K562 (cell line): ENCODE data around the gene DCAF11. TPM values are rescaled to one million over a fixed set of nuclear protein-coding genes. Genes with fewer than 3 reads are reported as not detected.

Experiments
- CXXC5 ChIP-seq: fragments of 250-450 bp; sonication (Bioruptor Pico); IDR thresholded peaks from 2 replicates; pipeline ENCODE4 v1.8.0; 2022; ENCODE audit warnings: inconsistent platforms, mild to moderate bottlenecking, moderate library complexity
- E2F3 ChIP-seq: fragments of 250-450 bp; sonication (Bioruptor Pico); IDR thresholded peaks from 2 replicates; pipeline ENCODE4 v1.4.0; 2020; ENCODE audit warnings: mild to moderate bottlenecking
- ERF ChIP-seq: fragments of 450-650 bp; formaldehyde crosslinking; IDR thresholded peaks from 2 replicates; pipeline ENCODE4 v1.4.0; 2020; ENCODE audit warnings: mild to moderate bottlenecking, mixed read lengths
- FOXK1 ChIP-seq: sonication (generic); formaldehyde crosslinking; IDR thresholded peaks from 2 replicates; pipeline ENCODE4 v1.8.0; 2022; ENCODE audit warnings: missing genetic modification reagents, mild to moderate bottlenecking, borderline replicate concordance
- HCFC1 ChIP-seq: IDR thresholded peaks from 2 replicates; pipeline ENCODE4 v1.6.1; 2012; ENCODE audit warnings: low read depth, low read length, improper control_type of control experiment
- HNRNPL ChIP-seq: fragments of 200-400 bp; formaldehyde crosslinking; IDR thresholded peaks from 2 replicates; pipeline ENCODE4 v1.6.1; 2017; ENCODE audit warnings: low read depth, mild to moderate bottlenecking, low read length
- JUN ChIP-seq, 2 experiments: sonication (generic) in 1 of 2; formaldehyde crosslinking in 1 of 2; IDR thresholded peaks; 2 replicates each; pipeline versions ENCODE4 v1.6.1 to v1.8.0; 2012 to 2022; ENCODE audit warnings: borderline replicate concordance in 2 of 2, mild to moderate bottlenecking in 2 of 2, improper control_type of control experiment in 1 of 2, low read depth in 1 of 2, low read length in 1 of 2, missing genetic modification reagents in 1 of 2
- MCM2 ChIP-seq: fragments of 450-650 bp; IDR thresholded peaks from 2 replicates; pipeline ENCODE4 v1.6.1; 2017; ENCODE audit warnings: low read depth, mild to moderate bottlenecking
- MTA3 ChIP-seq: fragments of 450-650 bp; formaldehyde crosslinking; IDR thresholded peaks from 2 replicates; pipeline ENCODE4 v1.6.1; 2017; ENCODE audit warnings: mild to moderate bottlenecking, borderline replicate concordance
- NCOA6 ChIP-seq: fragments of 450-650 bp; IDR thresholded peaks from 2 replicates; pipeline ENCODE4 v1.6.1; 2017; ENCODE audit warnings: mild to moderate bottlenecking
- NFE2 ChIP-seq: IDR thresholded peaks from 2 replicates; pipeline ENCODE4 v1.6.1; 2014; ENCODE audit warnings: antibody characterized with exemption, low read depth
- NR2F6 ChIP-seq: fragments of 450-650 bp; formaldehyde crosslinking; IDR thresholded peaks from 2 replicates; pipeline ENCODE4 v1.4.0; 2020; ENCODE audit warnings: mild to moderate bottlenecking
- PHF8 ChIP-seq: fragments of 200-600 bp; sonication (generic); IDR thresholded peaks from 2 replicates; pipeline ENCODE4 v1.6.1; 2012; ENCODE audit warnings: mixed run types, mild to moderate bottlenecking, inconsistent platforms, low read length, moderate library complexity, borderline replicate concordance
- SMC3 ChIP-seq: conservative IDR thresholded peaks from 2 replicates; pipeline ENCODE4 v1.6.1; 2011; ENCODE audit warnings: low read depth, low read length, improper control_type of control experiment; ENCODE audit not compliant: insufficient read depth
- STAG1 ChIP-seq: sonication (generic); formaldehyde crosslinking; IDR thresholded peaks from 2 replicates; pipeline ENCODE4 v1.5.0; 2020; ENCODE audit warnings: missing genetic modification reagents, borderline replicate concordance
- STAT5A ChIP-seq: IDR thresholded peaks from 2 replicates; pipeline ENCODE4 v1.6.1; 2012; ENCODE audit warnings: low read length, inconsistent platforms, borderline replicate concordance
- SUPT5H ChIP-seq: fragments of 450-650 bp; IDR thresholded peaks from 2 replicates; pipeline ENCODE4 v1.6.1; 2016
- TGIF2 ChIP-seq: sonication (generic); formaldehyde crosslinking; IDR thresholded peaks from 2 replicates; pipeline ENCODE4 v1.8.1; 2022; ENCODE audit warnings: mild to moderate bottlenecking, missing genetic modification reagents, moderate library complexity
- ZKSCAN8 ChIP-seq: fragments of 200-800 bp; sonication (Bioruptor generic); IDR thresholded peaks from 2 replicates; pipeline ENCODE4 v1.6.1; 2016; ENCODE audit warnings: missing genetic modification characterization, missing compliant biosample characterization
- polyA plus RNA-seq, 8 experiments: library from polyadenylated mRNA; depleted of rRNA in 4 of 8; stranded (reverse) in 5 of 8; unstranded in 3 of 8; fragments of >200 nt; fragmentation: Nextera tagmentation in 2 of 8; fragmentation: Illumina TruSeq in 1 of 8; extraction: Ambion mirVana in 2 of 8; extraction: Trizol in 1 of 8; gene quantifications; 2 replicates each; pipeline versions ENCODE4 v1.2.1 to v1.2.3, GENCODE V29; 2011 to 2014; ENCODE audit warnings: inconsistent platforms in 1 of 8, missing spikeins in 1 of 8
- total RNA-seq, 7 experiments: library from RNA; depleted of rRNA in 6 of 7; stranded (reverse); fragments of >200 nt in 6 of 7; fragmentation: Illumina TruSeq in 2 of 7; extraction: Trizol in 2 of 7; gene quantifications; 2 replicates each; pipeline versions ENCODE4 v1.2.1 to v1.2.3, GENCODE V29; 2011 to 2021; ENCODE audit warnings: low replicate concordance in 1 of 7
- TF ChIP-seq, protein P1 (sequence below): IDR thresholded peaks from 2 replicates; pipeline ENCODE4 v1.6.1; 2011; ENCODE audit warnings: borderline replicate concordance, low read depth, mild to moderate bottlenecking, moderate library complexity, low read length; ENCODE audit not compliant: insufficient read depth, poor library complexity, severe bottlenecking
- TF ChIP-seq, protein P2 (sequence below): sonication (generic); formaldehyde crosslinking; IDR thresholded peaks from 2 replicates; pipeline ENCODE4 v1.8.1; 2023; ENCODE audit warnings: mild to moderate bottlenecking, missing genetic modification reagents
- TF ChIP-seq, protein P3 (sequence below): fragments of 250-450 bp; sonication (Bioruptor Pico); IDR thresholded peaks from 2 replicates; pipeline ENCODE4 v1.5.0; 2020; ENCODE audit warnings: mild to moderate bottlenecking, borderline replicate concordance

The DCAF11 gene
- total and polyA plus RNA-seq, 9 of the 15 experiments (the other 6 are each of a cell fraction or from before 2014, with no cell fraction given) = 8.5 to 46.2 (median 36.4) TPM

DNA sequence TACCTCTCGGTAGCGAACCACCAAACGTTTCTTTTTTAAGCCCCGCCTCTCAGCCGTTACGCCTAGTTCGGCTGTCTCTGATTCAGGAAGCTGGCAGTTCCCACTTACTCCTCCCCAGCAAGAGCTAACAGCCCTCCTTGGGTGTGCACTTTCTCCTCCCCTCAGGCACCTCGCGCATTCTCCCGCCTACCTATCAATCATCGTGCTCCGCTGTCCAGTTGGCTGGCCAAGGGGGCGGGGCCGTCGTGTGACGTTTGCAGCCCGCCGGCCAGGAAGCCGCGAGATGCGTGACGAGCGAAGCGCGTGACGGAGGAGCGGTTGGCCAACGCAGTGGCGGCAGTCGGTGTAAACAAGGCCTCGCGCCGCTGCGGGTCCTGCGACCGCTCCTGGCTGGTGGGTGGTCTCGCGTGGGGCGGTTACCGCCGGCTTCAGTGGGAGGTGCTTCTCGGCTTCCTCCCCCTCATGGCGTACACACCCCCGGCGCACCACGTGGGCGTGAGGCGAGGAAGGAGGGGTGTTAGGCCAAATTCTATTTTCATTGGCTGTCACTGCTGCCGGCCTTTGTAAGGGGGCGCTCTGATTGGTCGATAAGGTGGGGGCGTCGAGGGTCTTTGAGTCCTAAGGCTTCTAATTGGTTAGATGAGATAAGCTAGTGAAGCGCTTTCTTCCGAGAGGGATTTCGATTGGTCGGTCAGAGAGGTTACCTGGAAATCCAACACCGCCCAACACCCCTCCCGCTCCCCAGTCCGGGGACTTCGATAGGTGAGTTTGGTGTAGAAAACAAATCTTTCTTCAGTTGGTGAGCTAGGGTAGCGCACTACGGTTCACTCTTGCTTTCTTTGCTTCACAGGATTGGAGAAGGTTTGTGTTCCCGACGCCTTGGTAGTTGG is at the start of gene DCAF11, which contains the start of gene NRL (continued):
- TF ChIP-seq, protein P1, sequence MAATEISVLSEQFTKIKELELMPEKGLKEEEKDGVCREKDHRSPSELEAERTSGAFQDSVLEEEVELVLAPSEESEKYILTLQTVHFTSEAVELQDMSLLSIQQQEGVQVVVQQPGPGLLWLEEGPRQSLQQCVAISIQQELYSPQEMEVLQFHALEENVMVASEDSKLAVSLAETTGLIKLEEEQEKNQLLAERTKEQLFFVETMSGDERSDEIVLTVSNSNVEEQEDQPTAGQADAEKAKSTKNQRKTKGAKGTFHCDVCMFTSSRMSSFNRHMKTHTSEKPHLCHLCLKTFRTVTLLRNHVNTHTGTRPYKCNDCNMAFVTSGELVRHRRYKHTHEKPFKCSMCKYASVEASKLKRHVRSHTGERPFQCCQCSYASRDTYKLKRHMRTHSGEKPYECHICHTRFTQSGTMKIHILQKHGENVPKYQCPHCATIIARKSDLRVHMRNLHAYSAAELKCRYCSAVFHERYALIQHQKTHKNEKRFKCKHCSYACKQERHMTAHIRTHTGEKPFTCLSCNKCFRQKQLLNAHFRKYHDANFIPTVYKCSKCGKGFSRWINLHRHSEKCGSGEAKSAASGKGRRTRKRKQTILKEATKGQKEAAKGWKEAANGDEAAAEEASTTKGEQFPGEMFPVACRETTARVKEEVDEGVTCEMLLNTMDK = no peak
- TF ChIP-seq STAG1 (CRISPR knock-in tag) = no peak
- TF ChIP-seq TGIF2 (CRISPR knock-in tag) = no peak
- TF ChIP-seq JUN (IDR thresholded peaks at IDR 0.05; ENCODE audit: borderline replicate concordance, low read depth, low read length) = 0 out of 2 replicates have a peak, but pooled peaks have one; percentile 28
- TF ChIP-seq JUN (CRISPR knock-in tag; IDR thresholded peaks at IDR 0.05; ENCODE audit: borderline replicate concordance) = no peak
- no peak for TF ChIP-seq ERF (CRISPR knock-in tag)
- TF ChIP-seq PHF8 = peak; percentile 58; the same call in 1 of the 2 replicates
- TF ChIP-seq E2F3 (CRISPR knock-in tag) = peak; percentile 34; the same call in 1 of the 2 replicates
- TF ChIP-seq, protein P2, sequence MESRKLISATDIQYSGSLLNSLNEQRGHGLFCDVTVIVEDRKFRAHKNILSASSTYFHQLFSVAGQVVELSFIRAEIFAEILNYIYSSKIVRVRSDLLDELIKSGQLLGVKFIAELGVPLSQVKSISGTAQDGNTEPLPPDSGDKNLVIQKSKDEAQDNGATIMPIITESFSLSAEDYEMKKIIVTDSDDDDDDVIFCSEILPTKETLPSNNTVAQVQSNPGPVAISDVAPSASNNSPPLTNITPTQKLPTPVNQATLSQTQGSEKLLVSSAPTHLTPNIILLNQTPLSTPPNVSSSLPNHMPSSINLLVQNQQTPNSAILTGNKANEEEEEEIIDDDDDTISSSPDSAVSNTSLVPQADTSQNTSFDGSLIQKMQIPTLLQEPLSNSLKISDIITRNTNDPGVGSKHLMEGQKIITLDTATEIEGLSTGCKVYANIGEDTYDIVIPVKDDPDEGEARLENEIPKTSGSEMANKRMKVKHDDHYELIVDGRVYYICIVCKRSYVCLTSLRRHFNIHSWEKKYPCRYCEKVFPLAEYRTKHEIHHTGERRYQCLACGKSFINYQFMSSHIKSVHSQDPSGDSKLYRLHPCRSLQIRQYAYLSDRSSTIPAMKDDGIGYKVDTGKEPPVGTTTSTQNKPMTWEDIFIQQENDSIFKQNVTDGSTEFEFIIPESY (CRISPR knock-in tag) = no peak
- TF ChIP-seq CXXC5 (CRISPR knock-in tag) = peak; percentile 82
- TF ChIP-seq, protein P3, sequence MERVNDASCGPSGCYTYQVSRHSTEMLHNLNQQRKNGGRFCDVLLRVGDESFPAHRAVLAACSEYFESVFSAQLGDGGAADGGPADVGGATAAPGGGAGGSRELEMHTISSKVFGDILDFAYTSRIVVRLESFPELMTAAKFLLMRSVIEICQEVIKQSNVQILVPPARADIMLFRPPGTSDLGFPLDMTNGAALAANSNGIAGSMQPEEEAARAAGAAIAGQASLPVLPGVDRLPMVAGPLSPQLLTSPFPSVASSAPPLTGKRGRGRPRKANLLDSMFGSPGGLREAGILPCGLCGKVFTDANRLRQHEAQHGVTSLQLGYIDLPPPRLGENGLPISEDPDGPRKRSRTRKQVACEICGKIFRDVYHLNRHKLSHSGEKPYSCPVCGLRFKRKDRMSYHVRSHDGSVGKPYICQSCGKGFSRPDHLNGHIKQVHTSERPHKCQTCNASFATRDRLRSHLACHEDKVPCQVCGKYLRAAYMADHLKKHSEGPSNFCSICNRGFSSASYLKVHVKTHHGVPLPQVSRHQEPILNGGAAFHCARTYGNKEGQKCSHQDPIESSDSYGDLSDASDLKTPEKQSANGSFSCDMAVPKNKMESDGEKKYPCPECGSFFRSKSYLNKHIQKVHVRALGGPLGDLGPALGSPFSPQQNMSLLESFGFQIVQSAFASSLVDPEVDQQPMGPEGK = no peak
- TF ChIP-seq NR2F6 (CRISPR knock-in tag) = no peak
- no peak; the same call in 1 of the 2 replicates for TF ChIP-seq SUPT5H
- TF ChIP-seq MTA3 = peak; percentile 77; the same call in 1 of the 2 replicates
- TF ChIP-seq HNRNPL = no peak
- TF ChIP-seq NFE2 = no peak
- no peak for TF ChIP-seq HCFC1
- TF ChIP-seq ZKSCAN8 (CRISPR knock-in tag) = no peak
- TF ChIP-seq STAT5A = no peak
- peak; percentile 96 for TF ChIP-seq FOXK1 (CRISPR knock-in tag)
- TF ChIP-seq MCM2 = no peak
- TF ChIP-seq NCOA6 = 0 out of 2 replicates have a peak, but pooled peaks have one; percentile 10
- TF ChIP-seq SMC3 = no peak
